CD14-positive monocyte (primary cell): ENCODE data around the gene RO60. TPM values are rescaled to one million over a fixed set of nuclear protein-coding genes. Genes with fewer than 3 reads are reported as not detected.

Experiments
- DNase-seq, 3 donors: peaks; one replicate each; pipeline ENCODE4 v3.0.0-alpha.2; 2011 to 2022
- H2AFZ ChIP-seq: 2 replicates; pipeline ENCODE4 v1.6.0; 2012; ENCODE audit warnings: mild to moderate bottlenecking, low read depth, low read length, inconsistent platforms; ENCODE audit not compliant: insufficient read depth, poor library complexity, severe bottlenecking
- H3K27ac ChIP-seq, 2 donors: 1 replicate in 1 of 2; 2 replicates in 1 of 2; pipeline ENCODE4 v1.5.1; 2012 to 2013; ENCODE audit warnings: low read length in 2 of 2, control low read depth in 1 of 2, inconsistent platforms in 1 of 2, low read depth in 1 of 2, mild to moderate bottlenecking in 1 of 2
- H3K27me3 ChIP-seq, 2 donors: one replicate each; pipeline versions ENCODE4 v1.6.0 to v1.6.1; 2011 to 2013; ENCODE audit warnings: low read length in 2 of 2; ENCODE audit not compliant: control insufficient read depth in 2 of 2, insufficient read depth in 2 of 2
- H3K36me3 ChIP-seq, 2 donors: replicated peaks in 1 of 2; 1 replicate in 1 of 2; 2 replicates in 1 of 2; pipeline versions ENCODE4 v1.5.1 to v1.6.1; 2012 to 2013; ENCODE audit warnings: low read length in 2 of 2, control low read depth in 1 of 2, inconsistent platforms in 1 of 2, mild to moderate bottlenecking in 1 of 2; ENCODE audit not compliant: insufficient read depth in 2 of 2, control insufficient read depth in 1 of 2
- H3K4me1 ChIP-seq, 2 donors: 1 replicate in 1 of 2; 2 replicates in 1 of 2; pipeline versions ENCODE4 v1.5.1 to v1.6.1; 2012 to 2013; ENCODE audit warnings: low read length in 2 of 2, control low read depth in 1 of 2, inconsistent platforms in 1 of 2, mild to moderate bottlenecking in 1 of 2, moderate library complexity in 1 of 2; ENCODE audit not compliant: insufficient read depth in 2 of 2, control insufficient read depth in 1 of 2
- H3K4me2 ChIP-seq: replicated peaks from 2 replicates; pipeline ENCODE3; 2012; ENCODE audit warnings: low read length, moderate library complexity, mild to moderate bottlenecking; ENCODE audit not compliant: poor library complexity, severe bottlenecking; ENCODE audit errors: extremely low read depth
- H3K4me3 ChIP-seq, 3 experiments: fragments of 200-600 bp in 1 of 3; sonication (generic) in 1 of 3; replicated peaks in 1 of 3; 1 replicate in 2 of 3; 2 replicates in 1 of 3; pipeline ENCODE4 v1.5.1; 2011 to 2013; ENCODE audit warnings: low read length in 3 of 3, mild to moderate bottlenecking in 3 of 3, control low read depth in 2 of 3, low read depth in 2 of 3, inconsistent platforms in 1 of 3, moderate library complexity in 1 of 3
- H3K79me2 ChIP-seq: 2 replicates; pipeline ENCODE4 v1.6.0; 2012; ENCODE audit warnings: mild to moderate bottlenecking, control low read depth, inconsistent platforms, low read length, moderate library complexity; ENCODE audit not compliant: insufficient read depth
- H3K9ac ChIP-seq: 2 replicates; pipeline ENCODE4 v1.6.0; 2017; ENCODE audit warnings: low read length, mild to moderate bottlenecking; ENCODE audit not compliant: insufficient read depth, poor library complexity, severe bottlenecking
- H3K9me3 ChIP-seq, 2 donors: replicated peaks in 1 of 2; 1 replicate in 1 of 2; 2 replicates in 1 of 2; pipeline versions ENCODE4 v1.5.1 to v1.6.1; 2012 to 2013; ENCODE audit warnings: low read length in 2 of 2, control low read depth in 1 of 2; ENCODE audit not compliant: control insufficient read depth in 1 of 2, insufficient read depth in 1 of 2
- H4K20me1 ChIP-seq: 2 replicates; pipeline ENCODE4 v1.6.0; 2012; ENCODE audit warnings: mild to moderate bottlenecking, low read length, control low read depth, moderate library complexity; ENCODE audit not compliant: insufficient read depth
- H3K27ac Mint-ChIP-seq, 7 donors: one replicate each; pipeline ENCODE4 v1.8.0; 2020; ENCODE audit warnings: mild to moderate bottlenecking in 7 of 7, mixed read lengths in 7 of 7, moderate library complexity in 6 of 7, inconsistent platforms in 2 of 7
- H3K27me3 Mint-ChIP-seq, 3 donors: one replicate each; pipeline ENCODE4 v1.8.0; 2021 to 2022; ENCODE audit warnings: low read depth in 3 of 3, mild to moderate bottlenecking in 3 of 3, mixed read lengths in 3 of 3, moderate library complexity in 3 of 3, inconsistent platforms in 1 of 3
- H3K36me3 Mint-ChIP-seq, 2 donors: one replicate each; pipeline ENCODE4 v1.8.0; 2020; ENCODE audit warnings: mixed read lengths in 2 of 2, inconsistent platforms in 1 of 2, mild to moderate bottlenecking in 1 of 2
- H3K4me1 Mint-ChIP-seq: one replicate; pipeline ENCODE4 v1.8.0; 2020; ENCODE audit warnings: mild to moderate bottlenecking, mixed read lengths
- H3K4me3 Mint-ChIP-seq, 2 donors: one replicate each; pipeline ENCODE4 v1.8.0; 2020; ENCODE audit warnings: mild to moderate bottlenecking in 2 of 2, mixed read lengths in 2 of 2, moderate library complexity in 1 of 2
- H3K9me3 Mint-ChIP-seq, 7 donors: one replicate each; pipeline ENCODE4 v1.8.0; 2020 to 2022; ENCODE audit warnings: mixed read lengths in 7 of 7, mild to moderate bottlenecking in 6 of 7, moderate library complexity in 6 of 7, inconsistent platforms in 2 of 7
- WGBS: methylation state at CpG from one replicate; pipeline ENCODE4 v1.1.5; 2013; ENCODE audit warnings: missing lambda C conversion rate; ENCODE audit not compliant: insufficient coverage; 5-methylcytosine and 5-hydroxymethylcytosine counted together
- intact Hi-C, 2 donors: fragments of 100-400 bp; cut with micrococcal nuclease; formaldehyde crosslinking; loops; one replicate each; pipeline versions ENCODE4 v1.15.0 to v1.15.1; 2023
- polyA plus RNA-seq, 3 donors: library from polyadenylated mRNA; depleted of rRNA in 1 of 3; unstranded in 2 of 3; stranded (reverse) in 1 of 3; fragments of 300-500 nt in 2 of 3; fragments of >200 nt in 1 of 3; fragmentation: Illumina TruSeq in 2 of 3; gene quantifications; 1 replicate in 2 of 3; 2 replicates in 1 of 3; pipeline ENCODE4 v1.2.3, GENCODE V29; 2012 to 2021
- TF ChIP-seq, protein P1 (sequence below): fragments of 200-600 bp; IDR thresholded peaks from one replicate; pipeline ENCODE4 v1.8.0; 2022; ENCODE audit warnings: antibody characterized with exemption, mild to moderate bottlenecking

RO60 gene
- polyA plus RNA-seq, 3 donors, result 13.2 to 67.9 (median 58.1) TPM

DNA sequence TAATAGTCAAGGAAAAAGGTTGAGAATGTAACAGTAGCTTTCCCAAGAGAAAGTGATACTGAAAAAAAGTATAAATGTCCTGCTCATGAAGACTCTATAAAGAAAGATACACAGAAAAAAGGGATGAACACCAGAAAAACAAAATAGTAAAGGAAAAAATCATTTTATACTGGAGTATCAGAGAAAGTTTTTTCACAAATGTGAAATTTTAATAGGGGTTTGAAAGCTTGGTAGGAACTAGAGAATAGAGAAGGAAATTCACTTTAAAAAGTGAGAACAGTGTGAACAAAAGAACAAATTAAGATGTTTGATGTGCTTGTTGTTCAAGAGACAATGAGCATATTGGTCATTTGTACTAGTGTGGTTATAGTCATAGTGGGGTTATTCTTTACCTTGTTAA, 25.8 kb upstream of the RO60 start:
- Histone ChIP-seq H3K27me3 (no peaks in the 10 kb centered on the region), H3K79me2 (peaks cover 62% of the 10 kb centered on the region), H2AFZ (no peak overlapping the region), H3K9me3 (no peaks in the 10 kb centered on the region), H3K4me1 (no peaks in the 10 kb centered on the region), H3K27ac (no peak overlapping the region), H3K4me3 (no peak overlapping the region), H3K4me2 (no peak overlapping the region), H3K9ac (no peak overlapping the region), H3K36me3 (peaks cover 1 to 8% of the 10 kb centered on the region in 2 donors), H4K20me1 (peaks cover 6% of the 10 kb centered on the region)
- intact Hi-C loops, result no loop called here
- Mint-ChIP-seq H3K4me3 (no peak overlapping the region), H3K9me3 (peaks cover 0 to 12% (median 3%) of the 10 kb centered on the region in 7 donors), H3K27me3 (no peaks in the 10 kb centered on the region), H3K27ac (peak overlapping the region in 3 of 7 donors; percentile 38 to 73 (median 53)), H3K36me3 (peaks cover 19 to 31% of the 10 kb centered on the region in 2 donors), H3K4me1 (peaks cover 2% of the 10 kb centered on the region)
- TF ChIP-seq, protein P1, sequence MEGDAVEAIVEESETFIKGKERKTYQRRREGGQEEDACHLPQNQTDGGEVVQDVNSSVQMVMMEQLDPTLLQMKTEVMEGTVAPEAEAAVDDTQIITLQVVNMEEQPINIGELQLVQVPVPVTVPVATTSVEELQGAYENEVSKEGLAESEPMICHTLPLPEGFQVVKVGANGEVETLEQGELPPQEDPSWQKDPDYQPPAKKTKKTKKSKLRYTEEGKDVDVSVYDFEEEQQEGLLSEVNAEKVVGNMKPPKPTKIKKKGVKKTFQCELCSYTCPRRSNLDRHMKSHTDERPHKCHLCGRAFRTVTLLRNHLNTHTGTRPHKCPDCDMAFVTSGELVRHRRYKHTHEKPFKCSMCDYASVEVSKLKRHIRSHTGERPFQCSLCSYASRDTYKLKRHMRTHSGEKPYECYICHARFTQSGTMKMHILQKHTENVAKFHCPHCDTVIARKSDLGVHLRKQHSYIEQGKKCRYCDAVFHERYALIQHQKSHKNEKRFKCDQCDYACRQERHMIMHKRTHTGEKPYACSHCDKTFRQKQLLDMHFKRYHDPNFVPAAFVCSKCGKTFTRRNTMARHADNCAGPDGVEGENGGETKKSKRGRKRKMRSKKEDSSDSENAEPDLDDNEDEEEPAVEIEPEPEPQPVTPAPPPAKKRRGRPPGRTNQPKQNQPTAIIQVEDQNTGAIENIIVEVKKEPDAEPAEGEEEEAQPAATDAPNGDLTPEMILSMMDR, result no peak
- no peak for DNase-seq

DNA sequence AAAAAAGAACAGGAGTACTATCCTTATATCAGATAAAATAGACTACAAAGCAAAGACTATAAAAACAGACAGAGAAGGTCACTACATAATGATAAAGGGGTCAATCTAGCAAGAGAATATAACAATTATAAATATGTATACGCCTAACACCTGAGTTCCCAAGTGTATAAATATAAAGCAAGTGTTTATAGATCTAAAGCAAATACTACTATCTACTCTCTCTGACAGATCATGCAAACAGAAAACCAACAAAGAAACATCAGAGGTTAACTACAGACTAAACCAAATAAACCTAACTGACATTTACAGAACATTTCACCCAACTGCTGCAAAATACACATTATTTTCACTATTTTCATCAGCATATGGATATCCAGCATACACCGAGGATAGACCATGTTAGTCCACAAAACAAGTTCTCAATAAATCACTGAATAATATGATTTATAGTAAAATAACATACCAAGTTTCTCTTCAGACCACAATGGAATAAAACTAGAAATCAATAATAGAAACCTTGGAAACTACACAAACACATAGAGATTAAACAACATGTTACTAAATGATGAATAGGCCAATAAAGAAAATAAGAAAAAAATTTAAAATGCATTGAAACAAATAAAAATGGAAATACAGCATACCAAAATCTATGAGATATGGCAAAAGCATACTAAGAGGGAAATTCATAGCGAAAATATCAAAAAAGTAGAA, 22.9 kb upstream of the RO60 start:
- H3K4me3 ChIP-seq, result no peak overlapping the region
- H3K4me2 ChIP-seq, result no peak overlapping the region
- no peak overlapping the region for H3K4me3 Mint-ChIP-seq
- H3K9me3 ChIP-seq, result no peaks in the 10 kb centered on the region
- H3K36me3 Mint-ChIP-seq, result peaks cover 18 to 33% of the 10 kb centered on the region in 2 donors
- H3K9me3 Mint-ChIP-seq, result peaks cover 0 to 12% (median 3%) of the 10 kb centered on the region in 7 donors
- H2AFZ ChIP-seq, result no peak overlapping the region
- H3K27me3 ChIP-seq, result no peaks in the 10 kb centered on the region
- DNase-seq, result no peak
- no CpG with 5 or more reads among the region's 3 CpGs for WGBS
- H3K36me3 ChIP-seq, result peaks cover 0 to 11% of the 10 kb centered on the region in 2 donors
- H3K27ac ChIP-seq, result no peak overlapping the region
- H3K4me1 ChIP-seq, result no peaks in the 10 kb centered on the region
- H3K4me1 Mint-ChIP-seq, result peaks cover 2% of the 10 kb centered on the region
- intact Hi-C loops, result no loop called here
- H3K79me2 ChIP-seq, result peaks cover 70% of the 10 kb centered on the region
- H3K9ac ChIP-seq, result no peak overlapping the region
- peaks cover 6% of the 10 kb centered on the region for H4K20me1 ChIP-seq
- no peaks in the 10 kb centered on the region for H3K27me3 Mint-ChIP-seq
- H3K27ac Mint-ChIP-seq, result peak overlapping the region in 1 of 7 donors; percentile 28
- TF ChIP-seq, protein P1, result no peak
